ENCODE measurements around the gene CD300LB. TPM values are rescaled to one million over a fixed set of nuclear protein-coding genes. Genes with fewer than 3 reads are reported as not detected.

The CD300LB gene
- total and polyA plus RNA-seq, 10 of the 15 experiments (the other 5 are each of a cell fraction or from before 2014, with no cell fraction given) = 0.08 to 0.57 (median 0.25) TPM; not detected in 4

DNA sequence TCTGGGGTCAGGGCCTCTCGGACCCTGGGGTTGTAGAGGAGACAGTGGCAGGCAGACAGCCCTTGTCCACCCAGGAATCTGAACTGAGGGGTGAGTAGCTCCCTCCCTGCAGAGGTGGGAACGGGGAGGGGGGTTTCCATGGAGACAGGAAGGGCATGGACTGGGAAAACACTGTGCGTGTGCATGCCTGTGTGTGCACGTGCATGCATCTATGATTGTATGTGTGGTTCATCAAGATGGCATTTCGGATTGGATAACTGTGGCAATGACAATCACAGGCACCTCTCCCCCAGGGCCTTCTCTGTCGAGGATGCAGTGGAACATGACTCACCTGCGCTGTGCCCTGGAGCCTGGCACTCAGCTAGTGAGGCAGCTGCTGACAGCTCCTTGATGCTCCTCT is 20.8 kb upstream of the CD300LB start (continued):
- no peak for TF ChIP-seq EZH2 (IDR thresholded peaks at IDR 0.05; ENCODE audit: borderline replicate concordance, control insufficient read depth, low read depth, low read length)
- no peak for TF ChIP-seq RUNX3 (IDR thresholded peaks at IDR 0.05; ENCODE audit: low read length)
- no peak for TF ChIP-seq CHD4 (IDR thresholded peaks at IDR 0.05)
- TF ChIP-seq HCFC1 (IDR thresholded peaks at IDR 0.05; ENCODE audit: low read length) = no peak
- TF ChIP-seq RCOR1 (conservative IDR thresholded peaks at IDR 0.05; ENCODE audit: low read depth, low read length) = no peak
- TF ChIP-seq NR2C2 (IDR thresholded peaks at IDR 0.05; ENCODE audit: borderline replicate concordance, control insufficient read depth, insufficient read length, low read depth) = no peak

DNA sequence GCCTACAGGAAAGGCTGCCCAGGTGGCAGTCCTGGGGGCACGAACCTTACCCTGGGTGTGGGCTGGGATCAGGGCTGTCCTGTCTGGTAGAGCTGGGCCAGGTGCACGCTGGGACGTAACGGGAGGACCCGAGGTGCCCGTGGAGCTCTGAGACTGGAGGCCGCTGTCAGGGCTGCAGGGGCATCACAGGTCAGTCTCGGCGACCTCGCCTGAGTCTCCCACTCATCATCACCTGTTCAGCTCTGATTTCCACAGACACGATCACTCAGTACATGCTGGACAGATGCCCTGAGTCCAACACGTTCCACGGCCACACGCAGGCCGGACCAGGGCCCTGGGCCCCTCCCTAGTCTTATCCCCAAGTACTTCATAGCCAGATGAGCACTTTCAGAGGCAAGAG is 19.3 kb upstream of the CD300LB start:
- H3K27me3 ChIP-seq (replicated peaks in 1 of 2; ENCODE audit: control insufficient read depth in 2 of 2, insufficient read depth in 2 of 2, low read length in 1 of 2) = peaks cover 0 to 1% of the 10 kb centered on the region in 2 experiments; a peak in 3 of 4 replicates
- no peak for FAIRE-seq
- no peaks in the 10 kb centered on the region for H3K79me2 ChIP-seq (ENCODE audit: control insufficient read depth, insufficient read depth, low read length)
- no peak for DNase-seq (ENCODE audit: low read depth, low spot score)
- 33% methylated on average over 15 of the region's 15 CpGs for WGBS (ENCODE audit: insufficient coverage, insufficient replicate concordance, low lambda C conversion rate, missing lambda C conversion rate)
- H3K4me1 ChIP-seq (ENCODE audit: control insufficient read depth, insufficient read depth, low read length) = no peaks in the 10 kb centered on the region
- H3K9me3 ChIP-seq (replicated peaks; ENCODE audit: control insufficient read depth, insufficient read depth, low read length) = no peaks in the 10 kb centered on the region
- ChIA-PET CTCF (no interaction called here), RAD21 (ENCODE audit: unreplicated experiment) (no interaction called here), SMC1A (ENCODE audit: uncharacterized antibody, unreplicated experiment) (no interaction called here), POLR2A (no interaction called here)
- no peak for ATAC-seq
- intact Hi-C loops (cut with micrococcal nuclease; ENCODE audit: unreplicated experiment) (no loop called here), in situ Hi-C loops (cut with MboI) (no loop called here)
- H3K36me3 ChIP-seq (ENCODE audit: control insufficient read depth in 2 of 2, insufficient read depth in 2 of 2, low read length in 1 of 2) = no peaks in the 10 kb centered on the region
- BruUV-seq (replicated peaks) = no TSS peak
- H3K4me3 ChIP-seq = no peak overlapping the region
- no peak overlapping the region for H3K9ac ChIP-seq (ENCODE audit: control insufficient read depth, insufficient read depth, low read length)
- H2AFZ ChIP-seq (ENCODE audit: control insufficient read depth, low read depth, low read length) = no peak overlapping the region
- no peak overlapping the region for H3K4me2 ChIP-seq (ENCODE audit: control insufficient read depth, insufficient read depth)
- H4K20me1 ChIP-seq (ENCODE audit: control insufficient read depth, insufficient read depth) = no peaks in the 10 kb centered on the region
- H3K27ac ChIP-seq (ENCODE audit: control insufficient read depth, insufficient read depth) = no peak overlapping the region
- TF ChIP-seq, protein P1, sequence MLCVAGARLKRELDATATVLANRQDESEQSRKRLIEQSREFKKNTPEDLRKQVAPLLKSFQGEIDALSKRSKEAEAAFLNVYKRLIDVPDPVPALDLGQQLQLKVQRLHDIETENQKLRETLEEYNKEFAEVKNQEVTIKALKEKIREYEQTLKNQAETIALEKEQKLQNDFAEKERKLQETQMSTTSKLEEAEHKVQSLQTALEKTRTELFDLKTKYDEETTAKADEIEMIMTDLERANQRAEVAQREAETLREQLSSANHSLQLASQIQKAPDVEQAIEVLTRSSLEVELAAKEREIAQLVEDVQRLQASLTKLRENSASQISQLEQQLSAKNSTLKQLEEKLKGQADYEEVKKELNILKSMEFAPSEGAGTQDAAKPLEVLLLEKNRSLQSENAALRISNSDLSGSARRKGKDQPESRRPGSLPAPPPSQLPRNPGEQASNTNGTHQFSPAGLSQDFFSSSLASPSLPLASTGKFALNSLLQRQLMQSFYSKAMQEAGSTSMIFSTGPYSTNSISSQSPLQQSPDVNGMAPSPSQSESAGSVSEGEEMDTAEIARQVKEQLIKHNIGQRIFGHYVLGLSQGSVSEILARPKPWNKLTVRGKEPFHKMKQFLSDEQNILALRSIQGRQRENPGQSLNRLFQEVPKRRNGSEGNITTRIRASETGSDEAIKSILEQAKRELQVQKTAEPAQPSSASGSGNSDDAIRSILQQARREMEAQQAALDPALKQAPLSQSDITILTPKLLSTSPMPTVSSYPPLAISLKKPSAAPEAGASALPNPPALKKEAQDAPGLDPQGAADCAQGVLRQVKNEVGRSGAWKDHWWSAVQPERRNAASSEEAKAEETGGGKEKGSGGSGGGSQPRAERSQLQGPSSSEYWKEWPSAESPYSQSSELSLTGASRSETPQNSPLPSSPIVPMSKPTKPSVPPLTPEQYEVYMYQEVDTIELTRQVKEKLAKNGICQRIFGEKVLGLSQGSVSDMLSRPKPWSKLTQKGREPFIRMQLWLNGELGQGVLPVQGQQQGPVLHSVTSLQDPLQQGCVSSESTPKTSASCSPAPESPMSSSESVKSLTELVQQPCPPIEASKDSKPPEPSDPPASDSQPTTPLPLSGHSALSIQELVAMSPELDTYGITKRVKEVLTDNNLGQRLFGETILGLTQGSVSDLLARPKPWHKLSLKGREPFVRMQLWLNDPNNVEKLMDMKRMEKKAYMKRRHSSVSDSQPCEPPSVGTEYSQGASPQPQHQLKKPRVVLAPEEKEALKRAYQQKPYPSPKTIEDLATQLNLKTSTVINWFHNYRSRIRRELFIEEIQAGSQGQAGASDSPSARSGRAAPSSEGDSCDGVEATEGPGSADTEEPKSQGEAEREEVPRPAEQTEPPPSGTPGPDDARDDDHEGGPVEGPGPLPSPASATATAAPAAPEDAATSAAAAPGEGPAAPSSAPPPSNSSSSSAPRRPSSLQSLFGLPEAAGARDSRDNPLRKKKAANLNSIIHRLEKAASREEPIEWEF (IDR thresholded peaks at IDR 0.05; ENCODE audit: insufficient replicate concordance, low read depth, low read length) = no peak
- no peak for TF ChIP-seq ESRRA (IDR thresholded peaks at IDR 0.05; ENCODE audit: low read length)
- no peak for TF ChIP-seq STAT1 (conservative IDR thresholded peaks at IDR 0.05)
- no peak for TF ChIP-seq YBX1 (IDR thresholded peaks at IDR 0.05)
- no peak for TF ChIP-seq CREM (IDR thresholded peaks at IDR 0.05; ENCODE audit: low read depth)
- TF ChIP-seq, protein P2, sequence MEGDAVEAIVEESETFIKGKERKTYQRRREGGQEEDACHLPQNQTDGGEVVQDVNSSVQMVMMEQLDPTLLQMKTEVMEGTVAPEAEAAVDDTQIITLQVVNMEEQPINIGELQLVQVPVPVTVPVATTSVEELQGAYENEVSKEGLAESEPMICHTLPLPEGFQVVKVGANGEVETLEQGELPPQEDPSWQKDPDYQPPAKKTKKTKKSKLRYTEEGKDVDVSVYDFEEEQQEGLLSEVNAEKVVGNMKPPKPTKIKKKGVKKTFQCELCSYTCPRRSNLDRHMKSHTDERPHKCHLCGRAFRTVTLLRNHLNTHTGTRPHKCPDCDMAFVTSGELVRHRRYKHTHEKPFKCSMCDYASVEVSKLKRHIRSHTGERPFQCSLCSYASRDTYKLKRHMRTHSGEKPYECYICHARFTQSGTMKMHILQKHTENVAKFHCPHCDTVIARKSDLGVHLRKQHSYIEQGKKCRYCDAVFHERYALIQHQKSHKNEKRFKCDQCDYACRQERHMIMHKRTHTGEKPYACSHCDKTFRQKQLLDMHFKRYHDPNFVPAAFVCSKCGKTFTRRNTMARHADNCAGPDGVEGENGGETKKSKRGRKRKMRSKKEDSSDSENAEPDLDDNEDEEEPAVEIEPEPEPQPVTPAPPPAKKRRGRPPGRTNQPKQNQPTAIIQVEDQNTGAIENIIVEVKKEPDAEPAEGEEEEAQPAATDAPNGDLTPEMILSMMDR (IDR thresholded peaks at IDR 0.05 in 2 of 3, conservative IDR thresholded peaks at IDR 0.05 in 1 of 3; ENCODE audit: control insufficient read depth in 2 of 3, extremely low read depth in 1 of 3, insufficient read depth in 1 of 3, low read depth in 3 of 3, low read length in 3 of 3) = no peak
- TF ChIP-seq ZNF384 (IDR thresholded peaks at IDR 0.05; ENCODE audit: borderline replicate concordance, low read depth, low read length) = no peak
- no peak for TF ChIP-seq TARDBP (IDR thresholded peaks at IDR 0.05; ENCODE audit: borderline replicate concordance)
- TF ChIP-seq MYB (IDR thresholded peaks at IDR 0.05; ENCODE audit: borderline replicate concordance, low read depth, low read length) = no peak
- TF ChIP-seq FOS (IDR thresholded peaks at IDR 0.05; ENCODE audit: borderline replicate concordance, extremely low read depth, insufficient read length) = no peak
- TF ChIP-seq SPI1 (IDR thresholded peaks at IDR 0.05; ENCODE audit: borderline replicate concordance, insufficient read depth, low read depth, low read length) = no peak
- no peak for TF ChIP-seq LARP7 (IDR thresholded peaks at IDR 0.05)
- TF ChIP-seq SMAD5 (IDR thresholded peaks at IDR 0.05; ENCODE audit: low read depth) = no peak

Data from GM12878 (cell line).